ENCODE results near the gene KCTD20.
"Not testable (repeated sequence)": the region's sequence is repeated elsewhere in the genome, so short reads cannot be mapped to it uniquely, and the experiment has no call there.

The KCTD20 gene

GRCh38 chr6:36464233-36464632, 21.4 kb downstream of the KCTD20 start:
- Histone ChIP-seq H3K27me3 (ENCODE audit: control insufficient read depth in 1 of 2, insufficient read depth in 2 of 2, low read length in 2 of 2) (no peaks in the 10 kb centered on the region), H3K9me3 (ENCODE audit: control insufficient read depth in 1 of 2, low read length in 2 of 2) (no peaks in the 10 kb centered on the region), H3K4me3 (ENCODE audit: low read depth in 1 of 2, low read length in 2 of 2) (no peak overlapping the region), H3K9ac (ENCODE audit: low read depth in 1 of 2, low read length in 2 of 2) (no peak overlapping the region), H3K4me1 (ENCODE audit: control insufficient read depth in 1 of 2, insufficient read depth in 2 of 2, low read length in 2 of 2) (peaks cover 0 to 15% of the 10 kb centered on the region in 2 donors), H3K27ac (ENCODE audit: low read depth, low read length) (no peak overlapping the region), H3K36me3 (ENCODE audit: control insufficient read depth in 1 of 2, insufficient read depth in 2 of 2, low read length in 2 of 2) (no peaks in the 10 kb centered on the region)

- Histone ChIP-seq H3K9ac (ENCODE audit: low read depth in 1 of 2, low read length in 2 of 2) (no peak overlapping the region), H3K4me1 (ENCODE audit: control insufficient read depth in 1 of 2, insufficient read depth in 2 of 2, low read length in 2 of 2) (peaks cover 0 to 9% of the 10 kb centered on the region in 2 donors), H3K27me3 (ENCODE audit: control insufficient read depth in 1 of 2, insufficient read depth in 2 of 2, low read length in 2 of 2) (no peaks in the 10 kb centered on the region), H3K27ac (ENCODE audit: low read depth, low read length) (no peak overlapping the region), H3K4me3 (ENCODE audit: low read depth in 1 of 2, low read length in 2 of 2) (no peak overlapping the region), H3K36me3 (ENCODE audit: control insufficient read depth in 1 of 2, insufficient read depth in 2 of 2, low read length in 2 of 2) (peaks cover 0 to 12% of the 10 kb centered on the region in 2 donors), H3K9me3 (ENCODE audit: control insufficient read depth in 1 of 2, low read length in 2 of 2) (no peaks in the 10 kb centered on the region)
Observed at GRCh38 chr6:36467625-36468024, 24.8 kb downstream of the KCTD20 start.

GRCh38 chr6:36469148-36469661, 26.4 kb downstream of the KCTD20 start:
- no peak overlapping the region for H3K27ac ChIP-seq (ENCODE audit: low read depth, low read length)

GRCh38 chr6:36469946-36470345, 27.1 kb downstream of the KCTD20 start:
- H3K36me3 ChIP-seq (ENCODE audit: control insufficient read depth in 1 of 2, insufficient read depth in 2 of 2, low read length in 2 of 2), result peaks cover 0 to 19% of the 10 kb centered on the region in 2 donors
- H3K27ac ChIP-seq (ENCODE audit: low read depth, low read length), result no peak overlapping the region
- no peaks in the 10 kb centered on the region for H3K4me1 ChIP-seq (ENCODE audit: control insufficient read depth in 1 of 2, insufficient read depth in 2 of 2, low read length in 2 of 2)
- H3K9ac ChIP-seq (ENCODE audit: low read depth in 1 of 2, low read length in 2 of 2), result no peak overlapping the region
- H3K27me3 ChIP-seq (ENCODE audit: control insufficient read depth in 1 of 2, insufficient read depth in 2 of 2, low read length in 2 of 2), result no peaks in the 10 kb centered on the region
- H3K4me3 ChIP-seq (ENCODE audit: low read depth in 1 of 2, low read length in 2 of 2), result no peak overlapping the region
- no peaks in the 10 kb centered on the region for H3K9me3 ChIP-seq (ENCODE audit: control insufficient read depth in 1 of 2, low read length in 2 of 2)

More at GRCh38 chr6:36469148-36469661, 26.4 kb downstream of the KCTD20 start:
- no peaks in the 10 kb centered on the region for H3K27me3 ChIP-seq (ENCODE audit: control insufficient read depth in 1 of 2, insufficient read depth in 2 of 2, low read length in 2 of 2)
- no peaks in the 10 kb centered on the region for H3K9me3 ChIP-seq (ENCODE audit: control insufficient read depth in 1 of 2, low read length in 2 of 2)
- peaks cover 0 to 14% of the 10 kb centered on the region in 2 donors for H3K36me3 ChIP-seq (ENCODE audit: control insufficient read depth in 1 of 2, insufficient read depth in 2 of 2, low read length in 2 of 2)
- no peak overlapping the region for H3K4me3 ChIP-seq (ENCODE audit: low read depth in 1 of 2, low read length in 2 of 2)
- no peak overlapping the region for H3K9ac ChIP-seq (ENCODE audit: low read depth in 1 of 2, low read length in 2 of 2)
- no peaks in the 10 kb centered on the region for H3K4me1 ChIP-seq (ENCODE audit: control insufficient read depth in 1 of 2, insufficient read depth in 2 of 2, low read length in 2 of 2)

GRCh38 chr6:36478051-36478526, 35.3 kb downstream of the KCTD20 start:
- Histone ChIP-seq H3K9me3 (ENCODE audit: control insufficient read depth in 1 of 2, low read length in 2 of 2) (no peaks in the 10 kb centered on the region), H3K27ac (ENCODE audit: low read depth, low read length) (no peak overlapping the region), H3K27me3 (ENCODE audit: control insufficient read depth in 1 of 2, insufficient read depth in 2 of 2, low read length in 2 of 2) (no peaks in the 10 kb centered on the region), H3K4me3 (ENCODE audit: low read depth in 1 of 2, low read length in 2 of 2) (no peak overlapping the region), H3K9ac (ENCODE audit: low read depth in 1 of 2, low read length in 2 of 2) (no peak overlapping the region), H3K36me3 (ENCODE audit: control insufficient read depth in 1 of 2, insufficient read depth in 2 of 2, low read length in 2 of 2) (peaks cover 11 to 45% of the 10 kb centered on the region in 2 donors), H3K4me1 (ENCODE audit: control insufficient read depth in 1 of 2, insufficient read depth in 2 of 2, low read length in 2 of 2) (no peaks in the 10 kb centered on the region)

- Histone ChIP-seq H3K9me3 (ENCODE audit: control insufficient read depth in 1 of 2, low read length in 2 of 2) (no peaks in the 10 kb centered on the region), H3K27ac (ENCODE audit: low read depth, low read length) (no peak overlapping the region), H3K36me3 (ENCODE audit: control insufficient read depth in 1 of 2, insufficient read depth in 2 of 2, low read length in 2 of 2) (peaks cover 11 to 44% of the 10 kb centered on the region in 2 donors), H3K9ac (ENCODE audit: low read depth in 1 of 2, low read length in 2 of 2) (no peak overlapping the region), H3K4me1 (ENCODE audit: control insufficient read depth in 1 of 2, insufficient read depth in 2 of 2, low read length in 2 of 2) (no peaks in the 10 kb centered on the region), H3K4me3 (ENCODE audit: low read depth in 1 of 2, low read length in 2 of 2) (no peak overlapping the region), H3K27me3 (ENCODE audit: control insufficient read depth in 1 of 2, insufficient read depth in 2 of 2, low read length in 2 of 2) (no peaks in the 10 kb centered on the region)
Observed at GRCh38 chr6:36479256-36479655, 36.5 kb downstream of the KCTD20 start.

- not testable (repeated sequence) for H3K4me3 ChIP-seq (ENCODE audit: low read depth in 1 of 2, low read length in 2 of 2); H3K27ac ChIP-seq (ENCODE audit: low read depth, low read length)
- peaks cover 30 to 67% of the 10 kb centered on the region in 2 donors for H3K36me3 ChIP-seq (ENCODE audit: control insufficient read depth in 1 of 2, insufficient read depth in 2 of 2, low read length in 2 of 2)
Observed at GRCh38 chr6:36483326-36483725, 40.5 kb downstream of the KCTD20 start.

GRCh38 chr6:36484736-36485135, 41.9 kb downstream of the KCTD20 start:
- Histone ChIP-seq H3K27me3 (ENCODE audit: control insufficient read depth in 1 of 2, insufficient read depth in 2 of 2, low read length in 2 of 2) (no peaks in the 10 kb centered on the region), H3K4me1 (ENCODE audit: control insufficient read depth in 1 of 2, insufficient read depth in 2 of 2, low read length in 2 of 2) (no peaks in the 10 kb centered on the region), H3K27ac (ENCODE audit: low read depth, low read length) (no peak overlapping the region), H3K9ac (ENCODE audit: low read depth in 1 of 2, low read length in 2 of 2) (no peak overlapping the region), H3K9me3 (ENCODE audit: control insufficient read depth in 1 of 2, low read length in 2 of 2) (no peaks in the 10 kb centered on the region), H3K36me3 (ENCODE audit: control insufficient read depth in 1 of 2, insufficient read depth in 2 of 2, low read length in 2 of 2) (peaks cover 37 to 67% of the 10 kb centered on the region in 2 donors), H3K4me3 (ENCODE audit: low read depth in 1 of 2, low read length in 2 of 2) (no peak overlapping the region)

More at GRCh38 chr6:36483326-36483725, 40.5 kb downstream of the KCTD20 start:
- H3K9me3 ChIP-seq (ENCODE audit: control insufficient read depth in 1 of 2, low read length in 2 of 2); H3K9ac ChIP-seq (ENCODE audit: low read depth in 1 of 2, low read length in 2 of 2); H3K4me1 ChIP-seq (ENCODE audit: control insufficient read depth in 1 of 2, insufficient read depth in 2 of 2, low read length in 2 of 2); H3K27me3 ChIP-seq (ENCODE audit: control insufficient read depth in 1 of 2, insufficient read depth in 2 of 2, low read length in 2 of 2): not testable (repeated sequence)

GRCh38 chr6:36487698-36488097, 44.9 kb downstream of the KCTD20 start:
- Histone ChIP-seq H3K9ac (ENCODE audit: low read depth in 1 of 2, low read length in 2 of 2) (no peak overlapping the region), H3K4me3 (ENCODE audit: low read depth in 1 of 2, low read length in 2 of 2) (no peak overlapping the region), H3K27me3 (ENCODE audit: control insufficient read depth in 1 of 2, insufficient read depth in 2 of 2, low read length in 2 of 2) (no peaks in the 10 kb centered on the region), H3K9me3 (ENCODE audit: control insufficient read depth in 1 of 2, low read length in 2 of 2) (no peaks in the 10 kb centered on the region), H3K36me3 (ENCODE audit: control insufficient read depth in 1 of 2, insufficient read depth in 2 of 2, low read length in 2 of 2) (peaks cover 26 to 54% of the 10 kb centered on the region in 2 donors), H3K4me1 (ENCODE audit: control insufficient read depth in 1 of 2, insufficient read depth in 2 of 2, low read length in 2 of 2) (no peaks in the 10 kb centered on the region), H3K27ac (ENCODE audit: low read depth, low read length) (no peak overlapping the region)

GRCh38 chr6:36488221-36488620, 45.4 kb downstream of the KCTD20 start:
- no peaks in the 10 kb centered on the region for H3K27me3 ChIP-seq (ENCODE audit: control insufficient read depth in 1 of 2, insufficient read depth in 2 of 2, low read length in 2 of 2)
- H3K9me3 ChIP-seq (ENCODE audit: control insufficient read depth in 1 of 2, low read length in 2 of 2), result no peaks in the 10 kb centered on the region
- H3K4me1 ChIP-seq (ENCODE audit: control insufficient read depth in 1 of 2, insufficient read depth in 2 of 2, low read length in 2 of 2), result no peaks in the 10 kb centered on the region
- H3K9ac ChIP-seq (ENCODE audit: low read depth in 1 of 2, low read length in 2 of 2), result no peak overlapping the region
- no peak overlapping the region for H3K27ac ChIP-seq (ENCODE audit: low read depth, low read length)
- H3K4me3 ChIP-seq (ENCODE audit: low read depth in 1 of 2, low read length in 2 of 2), result no peak overlapping the region
- peaks cover 26 to 55% of the 10 kb centered on the region in 2 donors for H3K36me3 ChIP-seq (ENCODE audit: control insufficient read depth in 1 of 2, insufficient read depth in 2 of 2, low read length in 2 of 2)

Data from duodenal mucosa (tissue), 2 donors.